Measurements from ENCODE around the gene TP73.

- no peak for TF ChIP-seq FOXK2 (IDR thresholded peaks at IDR 0.05)
- TF ChIP-seq ELF4 (IDR thresholded peaks at IDR 0.05) = no peak
- TF ChIP-seq SUZ12 (IDR thresholded peaks at IDR 0.05) = no peak
- TF ChIP-seq FOXM1 (IDR thresholded peaks at IDR 0.05; ENCODE audit: borderline replicate concordance) = no peak
- no peak for TF ChIP-seq FOXA1 (IDR thresholded peaks at IDR 0.05)
- no peak for TF ChIP-seq NFRKB (IDR thresholded peaks at IDR 0.05)
- TF ChIP-seq L3MBTL2 (conservative IDR thresholded peaks at IDR 0.05) = no peak
These were observed 5.4 kb downstream of the TP73 start for GRCh38 chr1:3657578-3658230.

Measured in HEK293T (cell line).